Retinal pigment epithelial cell (primary cell): ENCODE measurements around the gene KBTBD12.
A peak's percentile ranks its signal among the peaks of the same experiment; 100 is the strongest.
"Not testable (repeated sequence)": the region's sequence is repeated elsewhere in the genome, so short reads cannot be mapped to it uniquely, and the experiment has no call there.

Experiments used
- DNase-seq: peaks from one replicate; pipeline ENCODE4 v3.0.0-alpha.2; 2010; ENCODE audit warnings: low read depth
- H3K4me3 ChIP-seq: 2 replicates; pipeline ENCODE4 v1.5.1; 2011; ENCODE audit warnings: mild to moderate bottlenecking, low read length, control low read depth, moderate library complexity
- TF ChIP-seq, protein P1 (sequence below): conservative IDR thresholded peaks from 2 replicates; pipeline ENCODE4 v1.5.1; 2011; ENCODE audit warnings: low read depth, low read length, control low read depth, inconsistent platforms

KBTBD12 gene, protein sequence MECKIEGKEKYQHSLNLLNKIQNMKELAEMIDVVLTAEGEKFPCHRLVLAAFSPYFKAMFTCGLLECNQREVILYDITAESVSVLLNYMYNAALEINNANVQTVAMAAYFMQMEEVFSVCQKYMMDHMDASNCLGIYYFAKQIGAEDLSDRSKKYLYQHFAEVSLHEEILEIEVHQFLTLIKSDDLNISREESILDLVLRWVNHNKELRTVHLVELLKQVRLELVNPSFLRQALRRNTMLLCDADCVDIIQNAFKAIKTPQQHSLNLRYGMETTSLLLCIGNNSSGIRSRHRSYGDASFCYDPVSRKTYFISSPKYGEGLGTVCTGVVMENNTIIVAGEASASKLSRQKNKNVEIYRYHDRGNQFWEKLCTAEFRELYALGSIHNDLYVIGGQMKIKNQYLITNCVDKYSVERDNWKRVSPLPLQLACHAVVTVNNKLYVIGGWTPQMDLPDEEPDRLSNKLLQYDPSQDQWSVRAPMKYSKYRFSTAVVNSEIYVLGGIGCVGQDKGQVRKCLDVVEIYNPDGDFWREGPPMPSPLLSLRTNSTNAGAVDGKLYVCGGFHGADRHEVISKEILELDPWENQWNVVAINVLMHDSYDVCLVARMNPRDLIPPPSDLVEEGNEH

DNA sequence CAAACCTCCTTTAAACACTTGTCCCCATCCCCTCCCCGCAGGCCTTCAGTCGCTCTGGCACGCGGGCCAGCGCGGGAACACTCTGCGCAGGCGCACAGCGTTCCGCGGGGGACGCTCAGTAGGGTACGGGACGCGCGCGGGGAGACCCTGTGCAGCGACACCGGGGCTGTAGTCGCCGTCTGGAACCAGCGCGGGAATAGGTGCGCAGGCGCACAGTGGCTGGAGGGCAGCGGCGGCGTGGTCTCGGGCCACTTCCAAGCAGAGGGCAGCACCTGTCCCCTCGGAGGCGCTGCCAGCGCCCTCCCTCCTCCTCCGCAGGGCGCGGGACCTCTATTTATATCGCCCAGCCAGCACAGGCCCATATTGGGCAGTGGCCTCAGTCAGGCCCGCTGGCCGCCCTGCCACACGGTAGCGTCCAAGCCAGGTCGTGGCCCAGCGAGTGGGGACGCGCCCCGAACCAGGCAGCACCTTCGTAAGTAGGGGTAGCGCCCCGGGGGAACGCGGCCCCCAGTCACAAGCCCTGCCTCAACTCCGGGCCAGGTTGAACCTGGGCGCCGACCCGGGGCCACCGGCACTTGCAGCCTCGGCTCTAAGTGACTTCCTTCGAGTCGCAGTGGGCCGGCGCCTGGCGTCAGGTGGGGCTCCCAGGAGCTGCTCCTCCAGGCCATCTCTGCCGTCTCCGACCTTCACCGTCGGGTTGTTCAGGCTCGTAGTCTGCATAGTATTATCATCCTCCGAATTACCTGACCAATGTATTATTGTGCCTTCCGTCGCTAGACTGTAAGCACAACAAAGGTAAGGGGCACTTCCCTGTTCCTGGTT lies at the start of gene KBTBD12:
Gene KBTBD12 (plus strand): TSS at position 118 of the 822 bp plus-strand sequence. CDS start 7,830 bp downstream, outside the sequence.
- peak within 1 kb of the TSS; percentile 49 for H3K4me3 ChIP-seq
- no peak for DNase-seq

DNA sequence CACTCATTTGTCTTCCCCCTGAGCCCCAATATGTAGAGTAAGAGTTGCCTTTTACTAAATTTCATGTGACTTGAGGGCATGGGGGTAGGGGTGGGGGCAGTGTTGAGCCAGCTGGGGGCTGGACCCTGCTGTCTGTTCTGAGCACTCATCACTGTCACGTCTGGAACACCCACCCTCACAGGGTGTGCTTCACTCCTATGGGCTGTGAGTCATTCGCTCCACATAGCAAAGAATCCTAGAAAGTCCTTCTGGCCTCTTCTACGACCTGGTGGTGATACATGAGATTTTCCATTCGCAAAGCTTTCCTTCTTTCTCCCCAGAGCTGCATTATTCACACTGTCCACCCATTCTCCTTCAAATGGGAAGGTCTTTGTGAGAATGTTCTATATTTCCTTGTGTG lies 49.1 kb upstream of the KBTBD12 start:
- no peak overlapping the region for H3K4me3 ChIP-seq
- TF ChIP-seq, protein P1, sequence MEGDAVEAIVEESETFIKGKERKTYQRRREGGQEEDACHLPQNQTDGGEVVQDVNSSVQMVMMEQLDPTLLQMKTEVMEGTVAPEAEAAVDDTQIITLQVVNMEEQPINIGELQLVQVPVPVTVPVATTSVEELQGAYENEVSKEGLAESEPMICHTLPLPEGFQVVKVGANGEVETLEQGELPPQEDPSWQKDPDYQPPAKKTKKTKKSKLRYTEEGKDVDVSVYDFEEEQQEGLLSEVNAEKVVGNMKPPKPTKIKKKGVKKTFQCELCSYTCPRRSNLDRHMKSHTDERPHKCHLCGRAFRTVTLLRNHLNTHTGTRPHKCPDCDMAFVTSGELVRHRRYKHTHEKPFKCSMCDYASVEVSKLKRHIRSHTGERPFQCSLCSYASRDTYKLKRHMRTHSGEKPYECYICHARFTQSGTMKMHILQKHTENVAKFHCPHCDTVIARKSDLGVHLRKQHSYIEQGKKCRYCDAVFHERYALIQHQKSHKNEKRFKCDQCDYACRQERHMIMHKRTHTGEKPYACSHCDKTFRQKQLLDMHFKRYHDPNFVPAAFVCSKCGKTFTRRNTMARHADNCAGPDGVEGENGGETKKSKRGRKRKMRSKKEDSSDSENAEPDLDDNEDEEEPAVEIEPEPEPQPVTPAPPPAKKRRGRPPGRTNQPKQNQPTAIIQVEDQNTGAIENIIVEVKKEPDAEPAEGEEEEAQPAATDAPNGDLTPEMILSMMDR = no peak
- no peak for DNase-seq

More for the DNA sequence above, at the start of gene KBTBD12:
- TF ChIP-seq, protein P1 = no peak

DNA sequence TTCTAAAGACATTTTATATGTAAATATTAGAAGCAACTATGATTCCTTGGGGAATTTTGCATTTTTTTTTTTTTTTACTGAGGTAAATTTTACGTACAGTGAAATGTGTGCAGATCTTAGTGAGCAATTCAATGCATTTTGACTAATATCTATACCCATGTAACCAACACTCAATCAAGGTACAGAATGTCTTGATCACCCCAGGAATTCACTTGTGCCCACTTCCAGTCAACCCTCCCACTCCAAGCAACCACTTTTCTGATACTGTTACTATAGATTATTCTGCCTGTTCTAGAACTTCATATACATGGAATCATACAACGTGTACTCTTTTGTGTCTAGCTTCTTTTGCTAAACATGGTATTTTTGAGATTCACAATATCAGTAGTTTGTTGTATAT lies 47.6 kb upstream of the KBTBD12 start:
- TF ChIP-seq, protein P1 = no peak
- no peak overlapping the region for H3K4me3 ChIP-seq
- no peak for DNase-seq

DNA sequence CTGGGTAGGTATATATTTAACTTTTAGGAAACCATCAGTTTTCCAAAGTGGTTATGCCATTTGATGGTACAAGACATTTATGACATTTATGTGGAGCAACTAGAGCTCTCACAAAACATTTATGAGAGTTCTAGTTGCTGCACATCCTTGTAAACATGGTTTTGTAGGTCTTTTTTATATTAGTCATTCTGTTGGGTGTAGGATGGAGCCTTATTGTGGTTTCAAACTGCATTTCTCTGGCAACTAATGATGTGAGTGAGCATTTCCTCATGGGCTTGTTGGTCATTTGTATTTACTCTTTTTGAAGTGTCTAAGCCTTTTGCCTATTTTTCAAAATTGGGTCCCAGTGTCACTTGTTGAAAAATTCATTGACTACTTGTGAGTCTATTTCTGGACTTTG lies 47.0 kb upstream of the KBTBD12 start:
- DNase-seq = no peak
- no peak overlapping the region for H3K4me3 ChIP-seq
- TF ChIP-seq, protein P1 = no peak

DNA sequence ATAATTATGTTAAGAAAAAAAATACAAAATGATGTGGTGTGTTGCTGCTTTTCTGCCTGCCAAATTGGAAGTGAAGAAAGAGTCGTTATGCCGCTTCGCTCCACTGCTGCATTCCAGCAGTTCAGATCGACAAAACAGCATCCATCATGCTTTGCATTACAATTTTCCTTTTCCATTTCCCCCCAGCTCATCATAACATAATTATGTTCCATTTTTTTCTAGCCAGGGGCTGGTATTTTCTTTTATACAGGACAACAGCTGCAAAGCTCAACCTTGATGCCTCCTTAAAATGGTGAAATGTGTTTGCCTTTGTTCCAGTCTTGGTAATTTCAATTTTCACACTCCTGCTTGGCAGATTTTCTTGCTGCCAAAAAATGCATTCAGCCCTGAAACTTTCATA lies 44.9 kb upstream of the KBTBD12 start:
- TF ChIP-seq, protein P1 = no peak
- no peak for DNase-seq
- H3K4me3 ChIP-seq = no peak overlapping the region

DNA sequence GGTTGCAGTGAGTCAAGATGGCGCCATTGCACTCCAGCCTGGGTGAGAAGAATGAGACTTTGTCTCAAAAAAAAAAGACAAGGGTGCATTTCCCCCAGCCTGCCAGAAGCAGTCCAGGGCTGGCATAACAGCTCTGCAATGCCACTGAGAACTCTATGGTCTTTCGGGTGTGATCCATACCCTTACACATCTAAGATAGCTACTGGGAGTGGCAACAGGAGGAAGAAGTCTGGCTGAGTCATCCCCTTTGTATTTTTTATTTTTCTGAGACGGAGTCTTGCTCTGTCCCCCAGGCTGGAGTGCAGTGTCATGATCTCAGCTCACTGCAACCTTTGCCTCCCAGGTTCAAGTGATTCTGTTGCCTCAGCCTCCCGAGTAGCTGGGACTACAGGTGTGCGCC lies 40.9 kb upstream of the KBTBD12 start:
- DNase-seq, H3K4me3 ChIP-seq: not testable (repeated sequence)

DNA sequence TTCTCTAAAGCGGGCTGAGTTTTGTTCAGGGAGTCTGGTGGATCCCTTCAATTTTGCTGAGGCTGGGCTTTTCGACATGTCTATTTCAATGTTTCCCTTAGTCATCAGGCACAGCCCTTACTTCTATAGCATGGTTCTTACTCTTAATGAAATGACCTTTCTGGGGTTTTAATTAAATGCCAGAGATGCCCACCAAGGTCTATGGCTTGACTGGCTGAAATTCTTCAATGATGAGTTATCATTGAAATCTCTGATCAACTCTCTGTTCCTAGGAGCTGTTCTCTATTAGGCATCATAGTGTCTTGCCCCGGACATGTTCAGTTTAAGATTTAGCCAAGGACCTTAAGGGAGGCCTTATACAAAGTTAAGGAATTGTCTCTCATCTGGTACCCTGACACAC lies 33.4 kb upstream of the KBTBD12 start:
- TF ChIP-seq, protein P1 = no peak
- H3K4me3 ChIP-seq = no peak overlapping the region
- DNase-seq = no peak
